Bronchial epithelial cell (primary cell): ENCODE measurements around the gene CCR5AS.
A peak's percentile ranks its signal among the peaks of the same experiment; 100 is the strongest.
"Not testable (repeated sequence)": the region's sequence is repeated elsewhere in the genome, so short reads cannot be mapped to it uniquely, and the experiment has no call there.

Experiments used
- DNase-seq: peaks from one replicate; pipeline ENCODE4 v3.0.0-alpha.2; 2010; ENCODE audit warnings: low read depth
- FAIRE-seq: peaks from 2 replicates; lab custom pipeline; 2011; peaks lifted over from hg19 to GRCh38; lab: Jason Lieb, UNC
- H3K27me3 ChIP-seq: 2 replicates; pipeline ENCODE4 v1.5.1; 2011; ENCODE audit warnings: low read length; ENCODE audit not compliant: control insufficient read depth, insufficient read depth
- H3K36me3 ChIP-seq: 2 replicates; pipeline ENCODE4 v1.5.1; 2011; ENCODE audit warnings: low read length; ENCODE audit not compliant: control insufficient read depth, insufficient read depth
- H3K4me3 ChIP-seq: 2 replicates; pipeline ENCODE4 v1.5.1; 2011; ENCODE audit warnings: mild to moderate bottlenecking, low read depth, low read length, control low read depth
- CTCF ChIP-seq: IDR thresholded peaks from 2 replicates; pipeline ENCODE4 v1.5.1; 2011; ENCODE audit warnings: mild to moderate bottlenecking, moderate library complexity, low read length, control low read depth, inconsistent platforms; ENCODE audit not compliant: insufficient read depth, severe bottlenecking

CCR5AS gene

GRCh38 chr3:46409739-46410489, 3.0 kb upstream of the CCR5AS start:
- DNase-seq (no peak), FAIRE-seq (no peak)
- H3K27me3 ChIP-seq, result no peaks in the 10 kb centered on the region
- no peaks in the 10 kb centered on the region for H3K36me3 ChIP-seq
- TF ChIP-seq CTCF, result no peak
- no peak overlapping the region for H3K4me3 ChIP-seq

GRCh38 chr3:46408853-46409252, 2.0 kb upstream of the CCR5AS start:
- Histone ChIP-seq H3K36me3 (no peaks in the 10 kb centered on the region), H3K4me3 (no peak overlapping the region), H3K27me3 (no peaks in the 10 kb centered on the region)
- DNase-seq, result no peak
- TF ChIP-seq CTCF, result no peak
- FAIRE-seq, result no peak

- no peaks in the 10 kb centered on the region for H3K27me3 ChIP-seq
- FAIRE-seq, result no peak
- no peak overlapping the region for H3K4me3 ChIP-seq
- TF ChIP-seq CTCF, result no peak
- no peak for DNase-seq
- no peaks in the 10 kb centered on the region for H3K36me3 ChIP-seq
Measured at GRCh38 chr3:46407970-46408369, 1.1 kb upstream of the CCR5AS start.

- Histone ChIP-seq H3K36me3 (no peaks in the 10 kb centered on the region), H3K4me3 (no peak overlapping the region), H3K27me3 (no peaks in the 10 kb centered on the region)
- no peak for FAIRE-seq
- no peak for DNase-seq
- no peak for TF ChIP-seq CTCF
Measured at GRCh38 chr3:46406443-46406787, 451 bp downstream of the CCR5AS start.

DNA sequence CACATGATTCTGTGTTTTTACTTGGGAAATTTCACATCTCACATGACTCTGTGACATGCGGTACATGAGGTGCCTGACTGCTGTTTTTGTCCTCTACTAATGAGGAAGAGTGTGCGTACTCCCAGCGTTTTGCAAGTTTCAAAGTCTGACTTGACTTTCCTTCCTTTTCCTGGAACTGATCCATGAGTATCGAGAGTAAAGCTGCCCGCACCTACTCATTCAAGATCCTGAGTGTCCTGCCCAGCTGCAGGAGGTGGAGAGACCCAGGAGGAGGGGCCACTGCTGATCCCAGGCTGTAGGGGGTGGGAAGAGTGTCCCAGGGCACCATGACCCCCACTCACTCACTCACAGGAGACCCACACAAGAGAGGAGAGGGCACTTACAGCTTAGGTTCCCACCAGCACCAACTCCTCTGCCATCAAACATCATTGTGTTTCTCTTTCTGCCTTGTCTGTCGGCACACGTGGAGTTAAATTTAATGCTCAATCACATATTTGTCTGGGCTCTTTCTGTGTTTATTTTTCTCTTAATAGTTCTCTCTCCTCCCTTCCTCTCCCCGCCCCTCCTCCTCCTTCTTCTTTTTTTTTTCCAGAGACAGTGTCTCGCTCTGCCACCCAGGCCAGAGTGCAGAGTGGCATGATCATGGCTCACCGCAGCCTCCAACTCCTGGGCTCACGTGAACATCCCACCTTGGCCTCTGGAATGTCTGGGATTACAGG, 1.4 kb downstream of the CCR5AS start:
- Histone ChIP-seq H3K4me3 (no peak overlapping the region), H3K36me3 (no peaks in the 10 kb centered on the region), H3K27me3 (no peaks in the 10 kb centered on the region)
- peak; percentile 60 for DNase-seq
- FAIRE-seq, result no peak
- no peak for TF ChIP-seq CTCF

GRCh38 chr3:46402902-46403301, 4.0 kb downstream of the CCR5AS start:
- not testable (repeated sequence) for H3K4me3 ChIP-seq, H3K36me3 ChIP-seq, H3K27me3 ChIP-seq, FAIRE-seq, DNase-seq
